H9 (cell line): Measurements from ENCODE around the gene SDK1. TPM values are rescaled to one million over a fixed set of nuclear protein-coding genes. Genes with fewer than 3 reads are reported as not detected.

Experiments
- DNase-seq: peaks from one replicate; pipeline ENCODE4 v3.0.0-alpha.2; 2017
- H2AFZ ChIP-seq: one replicate; pipeline ENCODE4 v1.6.1; 2013; ENCODE audit warnings: mild to moderate bottlenecking, low read length, control low read depth, moderate library complexity
- H2AK5ac ChIP-seq: 2 replicates; pipeline ENCODE4 v1.6.1; 2013; ENCODE audit warnings: low read length, control low read depth, mixed read lengths; ENCODE audit not compliant: insufficient read length
- H2BK120ac ChIP-seq: one replicate; pipeline ENCODE4 v1.6.1; 2013; ENCODE audit warnings: low read depth, mild to moderate bottlenecking, low read length, control low read depth, inconsistent platforms; ENCODE audit not compliant: poor library complexity, severe bottlenecking
- H2BK12ac ChIP-seq: 2 replicates; pipeline ENCODE4 v1.6.1; 2013; ENCODE audit warnings: low read length, control low read depth, mixed read lengths, low read depth; ENCODE audit not compliant: insufficient read length
- H2BK15ac ChIP-seq: 2 replicates; pipeline ENCODE4 v1.6.1; 2013; ENCODE audit warnings: low read depth, low read length, control low read depth
- H2BK20ac ChIP-seq: one replicate; pipeline ENCODE4 v1.6.1; 2013; ENCODE audit warnings: low read depth, mild to moderate bottlenecking, low read length, control low read depth, inconsistent platforms; ENCODE audit not compliant: poor library complexity, severe bottlenecking
- H2BK5ac ChIP-seq: 2 replicates; pipeline ENCODE4 v1.6.1; 2013; ENCODE audit warnings: low read length, control low read depth, mixed read lengths; ENCODE audit not compliant: insufficient read length
- H3K14ac ChIP-seq: 2 replicates; pipeline ENCODE4 v1.6.1; 2013; ENCODE audit warnings: low read length, control low read depth; ENCODE audit not compliant: insufficient read depth
- H3K18ac ChIP-seq: 2 replicates; pipeline ENCODE4 v1.6.1; 2013; ENCODE audit warnings: low read depth, mild to moderate bottlenecking, mixed read lengths, low read length, control low read depth; ENCODE audit not compliant: insufficient read length
- H3K23ac ChIP-seq: 2 replicates; pipeline ENCODE4 v1.6.1; 2013; ENCODE audit warnings: low read length, control low read depth, mixed read lengths, low read depth; ENCODE audit not compliant: insufficient read length
- H3K23me2 ChIP-seq: 2 replicates; pipeline ENCODE4 v1.6.1; 2013; ENCODE audit warnings: low read depth, mild to moderate bottlenecking, mixed read lengths, low read length, control low read depth; ENCODE audit not compliant: insufficient read length, poor library complexity, severe bottlenecking
- H3K27ac ChIP-seq: 2 replicates; pipeline ENCODE4 v1.5.1; 2013; ENCODE audit warnings: low read length, control low read depth, mixed read lengths, low read depth; ENCODE audit not compliant: insufficient read length
- H3K27me3 ChIP-seq: 2 replicates; pipeline ENCODE4 v1.6.1; 2013; ENCODE audit warnings: low read length, control low read depth, inconsistent platforms; ENCODE audit not compliant: insufficient read depth
- H3K4ac ChIP-seq: 2 replicates; pipeline ENCODE4 v1.6.1; 2013; ENCODE audit warnings: low read depth, mild to moderate bottlenecking, control low read depth, inconsistent platforms, low read length, moderate library complexity
- H3K4me1 ChIP-seq: 2 replicates; pipeline ENCODE4 v1.6.1; 2013; ENCODE audit warnings: low read length, control low read depth, inconsistent platforms; ENCODE audit not compliant: insufficient read depth
- H3K4me2 ChIP-seq: 2 replicates; pipeline ENCODE4 v1.6.1; 2013; ENCODE audit warnings: low read length, control low read depth, mixed read lengths; ENCODE audit not compliant: insufficient read length, insufficient read depth
- H3K56ac ChIP-seq: 2 replicates; pipeline ENCODE4 v1.6.1; 2013; ENCODE audit warnings: low read depth, mild to moderate bottlenecking, mixed read lengths, low read length, control low read depth; ENCODE audit not compliant: insufficient read length
- H3K79me1 ChIP-seq: 2 replicates; pipeline ENCODE4 v1.6.1; 2013; ENCODE audit warnings: low read depth, mild to moderate bottlenecking, moderate library complexity, low read length, control low read depth, inconsistent platforms; ENCODE audit not compliant: insufficient read depth, poor library complexity, severe bottlenecking
- H3K79me2 ChIP-seq: 2 replicates; pipeline ENCODE4 v1.6.1; 2013; ENCODE audit warnings: low read length, control low read depth, inconsistent platforms; ENCODE audit not compliant: insufficient read depth
- H3K9ac ChIP-seq: 2 replicates; pipeline ENCODE4 v1.6.1; 2013; ENCODE audit warnings: low read length, control low read depth, mixed read lengths; ENCODE audit not compliant: insufficient read length; ENCODE audit errors: extremely low read depth
- H3K9me3 ChIP-seq: one replicate; pipeline ENCODE4 v1.6.1; 2013; ENCODE audit warnings: low read depth, low read length, inconsistent platforms; ENCODE audit not compliant: control insufficient read depth
- H3T11ph ChIP-seq: one replicate; pipeline ENCODE4 v1.6.1; 2013; ENCODE audit warnings: mild to moderate bottlenecking, low read length, control low read depth, inconsistent platforms
- H4K20me1 ChIP-seq: one replicate; pipeline ENCODE4 v1.6.1; 2013; ENCODE audit not compliant: control insufficient read depth, insufficient read length, insufficient read depth
- H4K5ac ChIP-seq: 2 replicates; pipeline ENCODE4 v1.6.1; 2013; ENCODE audit warnings: low read depth, mild to moderate bottlenecking, mixed read lengths, low read length, control low read depth; ENCODE audit not compliant: insufficient read length
- H4K8ac ChIP-seq: replicated peaks from 2 replicates; pipeline ENCODE4 v1.6.1; 2013; ENCODE audit warnings: low read length, control low read depth, mixed read lengths, low read depth; ENCODE audit not compliant: insufficient read length
- H4K91ac ChIP-seq: 2 replicates; pipeline ENCODE4 v1.6.1; 2013; ENCODE audit warnings: low read depth, mild to moderate bottlenecking, moderate library complexity, mixed read lengths, low read length, control low read depth; ENCODE audit not compliant: insufficient read length
- H3K27ac Mint-ChIP-seq, 3 experiments: 2 replicates in 2 of 3; 3 replicates in 1 of 3; pipeline ENCODE4 v1.8.0; 2020 to 2021; ENCODE audit warnings: mixed read lengths in 3 of 3, mild to moderate bottlenecking in 1 of 3, moderate library complexity in 1 of 3
- H3K27me3 Mint-ChIP-seq: 2 replicates; pipeline ENCODE4 v1.8.0; 2021; ENCODE audit warnings: low read depth, mild to moderate bottlenecking, moderate library complexity, mixed read lengths
- H3K36me3 Mint-ChIP-seq, 3 experiments: 2 replicates in 2 of 3; 3 replicates in 1 of 3; pipeline ENCODE4 v1.8.0; 2020 to 2021; ENCODE audit warnings: low read depth in 3 of 3, mixed read lengths in 3 of 3; ENCODE audit not compliant: insufficient read depth in 1 of 3
- H3K4me1 Mint-ChIP-seq, 2 experiments: 2 replicates each; pipeline ENCODE4 v1.8.0; 2020; ENCODE audit warnings: mixed read lengths in 2 of 2
- H3K4me3 Mint-ChIP-seq, 2 experiments: 2 replicates in 1 of 2; 3 replicates in 1 of 2; pipeline ENCODE4 v1.8.0; 2020 to 2021; ENCODE audit warnings: mild to moderate bottlenecking in 2 of 2, mixed read lengths in 2 of 2, moderate library complexity in 1 of 2
- H3K9me3 Mint-ChIP-seq, 2 experiments: 2 replicates in 1 of 2; 3 replicates in 1 of 2; pipeline ENCODE4 v1.8.0; 2020; ENCODE audit warnings: mild to moderate bottlenecking in 2 of 2, mixed read lengths in 2 of 2, moderate library complexity in 1 of 2
- CTCF ChIP-seq: fragments of 200-600 bp; sonication (generic); conservative IDR thresholded peaks from 3 replicates; pipeline ENCODE4 v1.8.0; 2021; ENCODE audit warnings: antibody characterized with exemption, mild to moderate bottlenecking
- WGBS: extraction: QIAGEN DNeasy Blood & Tissue Kit; methylation state at CpG from one replicate; pipeline ENCODE4 v1.1.7; 2013; ENCODE audit warnings: missing lambda C conversion rate, low lambda C conversion rate, mixed read lengths; ENCODE audit not compliant: insufficient read length; ENCODE audit errors: extremely low coverage; 5-methylcytosine and 5-hydroxymethylcytosine counted together
- total RNA-seq: library from RNA; stranded (reverse); gene quantifications from 2 replicates; pipeline ENCODE4 v1.2.1, GENCODE V29; 2021

The SDK1 gene
- total RNA-seq, 1 experiment from 2014 or later, result 8.7 TPM

DNA sequence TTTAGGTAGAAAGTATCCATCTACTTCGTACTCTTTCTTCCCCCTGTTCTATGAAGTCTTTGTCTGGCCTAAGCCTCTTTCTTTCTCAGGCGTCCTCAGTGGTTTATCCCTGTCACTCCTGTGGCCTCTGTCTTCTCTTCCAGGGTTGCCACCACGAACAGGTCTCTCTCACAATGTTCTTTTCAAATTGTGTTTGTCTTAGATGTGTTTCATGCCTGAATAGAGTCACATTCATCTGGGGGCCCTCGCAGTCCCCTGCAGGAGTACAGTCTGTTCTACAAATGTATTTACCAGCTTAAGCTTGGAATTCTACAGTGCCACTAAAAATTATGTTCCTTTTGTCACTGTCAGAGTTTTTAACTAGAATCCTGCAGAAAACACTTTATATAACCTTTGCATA is 700.7 kb downstream of the SDK1 start:
- H3K27ac ChIP-seq, result no peak overlapping the region
- no peak for TF ChIP-seq CTCF
- H3K4me3 Mint-ChIP-seq, result no peak overlapping the region
- no peaks in the 10 kb centered on the region for H3K4me1 ChIP-seq
- no peaks in the 10 kb centered on the region for H3K27me3 ChIP-seq
- no peak overlapping the region for H3K9ac ChIP-seq
- no peak overlapping the region for H2BK20ac ChIP-seq
- H2AK5ac ChIP-seq, result no peak overlapping the region
- peaks cover 8 to 11% of the 10 kb centered on the region in 2 experiments for H3K4me1 Mint-ChIP-seq
- no peak overlapping the region for H2BK12ac ChIP-seq
- no CpG with 5 or more reads among the region's 4 CpGs for WGBS
- no peak overlapping the region for H3K27ac Mint-ChIP-seq
- H3K79me2 ChIP-seq, result no peaks in the 10 kb centered on the region
- H4K5ac ChIP-seq, result no peak overlapping the region
- no peak overlapping the region for H2BK120ac ChIP-seq
- H3K79me1 ChIP-seq, result no peaks in the 10 kb centered on the region
- peaks cover 4% of the 10 kb centered on the region for H3K27me3 Mint-ChIP-seq
- H3K4ac ChIP-seq, result no peak overlapping the region
- no peak overlapping the region for H2AFZ ChIP-seq
- H3K4me2 ChIP-seq, result no peak overlapping the region
- H2BK5ac ChIP-seq, result no peak overlapping the region
- H3K23me2 ChIP-seq, result no peaks in the 10 kb centered on the region
- no peaks in the 10 kb centered on the region; a peak in 1 of 5 replicates for H3K9me3 Mint-ChIP-seq
- DNase-seq, result no peak
- no peak overlapping the region for H3K56ac ChIP-seq
- no peak overlapping the region for H3K14ac ChIP-seq
- no peak overlapping the region for H3K18ac ChIP-seq
- no peak overlapping the region for H3K23ac ChIP-seq
- peaks cover 0 to 1% (median 0%) of the 10 kb centered on the region in 3 experiments; a peak in 2 of 7 replicates for H3K36me3 Mint-ChIP-seq
- H4K91ac ChIP-seq, result no peak overlapping the region
- H2BK15ac ChIP-seq, result no peak overlapping the region
- no peak overlapping the region for H4K8ac ChIP-seq
- no peaks in the 10 kb centered on the region for H3K9me3 ChIP-seq
- no peak overlapping the region for H3T11ph ChIP-seq
- no peaks in the 10 kb centered on the region for H4K20me1 ChIP-seq
